OCI-LY3 (cell line): ENCODE data around the gene OSTF1.

Experiments used
- CTCF ChIP-seq: fragments of 200-600, 300-600 bp; sonication (generic); IDR thresholded peaks from 2 replicates; pipeline ENCODE4 v1.5.1; 2014; ENCODE audit warnings: antibody characterized with exemption, low read length, low read depth
- EZH2phosphoT487 ChIP-seq: fragments of 200-600 bp; shearing (Covaris generic); IDR thresholded peaks from 2 replicates; pipeline ENCODE4 v1.6.1; 2018; ENCODE audit warnings: antibody characterized with exemption, mixed run types, low read depth

- TF ChIP-seq CTCF: no peak
- TF ChIP-seq EZH2phosphoT487: no peak
Measured at GRCh38 chr9:75046725-75047345, 41.5 kb upstream of the OSTF1 start.
